ENCODE results near the gene CDKL1.

GRCh38 chr14:50340963-50341362, 55.7 kb downstream of the CDKL1 start:
- TF ChIP-seq CTCF (conservative IDR thresholded peaks at IDR 0.05; ENCODE audit: low read depth, low read length) (peak; percentile 47), EZH2 (IDR thresholded peaks at IDR 0.05; ENCODE audit: borderline replicate concordance, low read depth, low read length, poor library complexity, severe bottlenecking) (no peak)
